Measurements from ENCODE around the gene CNTNAP2.

Gene CNTNAP2

DNA sequence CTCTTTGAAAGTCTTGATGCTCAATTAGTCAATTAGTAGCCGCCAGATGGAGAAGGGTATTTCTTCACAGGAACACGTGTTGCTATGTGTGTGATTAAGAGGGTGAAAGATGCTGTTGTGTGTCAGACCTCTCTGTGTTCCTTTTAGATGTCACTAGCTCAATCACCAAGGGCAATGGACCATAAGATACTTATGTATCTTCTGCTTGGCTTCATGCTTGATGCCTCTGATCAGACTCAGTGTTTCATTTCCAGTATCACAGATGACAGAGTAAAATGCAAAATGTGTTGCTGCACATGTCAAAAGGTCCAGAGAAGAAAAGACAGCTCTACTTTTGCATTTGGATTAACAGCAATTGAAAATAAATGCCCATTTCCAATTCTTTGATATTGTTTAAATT, 865.9 kb downstream of the CNTNAP2 start:
- Mint-ChIP-seq H3K27me3 (no peaks in the 10 kb centered on the region), H3K27ac (no peak overlapping the region), H3K36me3 (no peaks in the 10 kb centered on the region), H3K4me3 (no peak overlapping the region), H3K9me3 (peaks cover 0 to 1% of the 10 kb centered on the region in 2 donors), H3K4me1 (no peaks in the 10 kb centered on the region)
- DNase-seq (no peak), ATAC-seq (replicated peaks) (no peak)

DNA sequence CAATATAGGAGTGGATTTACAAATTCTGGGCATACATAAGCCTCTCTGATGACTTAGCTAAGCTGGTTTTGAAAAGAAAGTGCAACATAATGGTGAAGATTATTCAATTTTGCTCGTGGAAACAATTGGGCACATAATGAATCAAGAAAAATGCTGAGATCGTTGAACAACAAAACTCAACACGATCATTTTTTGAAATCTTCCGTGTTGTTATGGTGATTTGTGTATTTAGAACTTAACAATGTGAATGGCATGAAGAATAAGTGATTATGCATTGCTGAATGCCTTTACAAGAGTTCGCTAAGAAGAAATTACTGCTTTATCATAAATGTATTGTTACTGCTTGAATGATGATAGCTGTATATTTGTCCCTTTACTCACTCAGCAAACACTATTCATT, 875.0 kb downstream of the CNTNAP2 start:
- DNase-seq (no peak), ATAC-seq (replicated peaks) (no peak)
- H3K27ac Mint-ChIP-seq: no peak overlapping the region
- H3K4me1 Mint-ChIP-seq: no peaks in the 10 kb centered on the region
- no peaks in the 10 kb centered on the region for H3K27me3 Mint-ChIP-seq
- no peak overlapping the region for H3K4me3 Mint-ChIP-seq
- peaks cover 0 to 12% of the 10 kb centered on the region in 2 donors for H3K9me3 Mint-ChIP-seq
- H3K36me3 Mint-ChIP-seq: no peaks in the 10 kb centered on the region

DNA sequence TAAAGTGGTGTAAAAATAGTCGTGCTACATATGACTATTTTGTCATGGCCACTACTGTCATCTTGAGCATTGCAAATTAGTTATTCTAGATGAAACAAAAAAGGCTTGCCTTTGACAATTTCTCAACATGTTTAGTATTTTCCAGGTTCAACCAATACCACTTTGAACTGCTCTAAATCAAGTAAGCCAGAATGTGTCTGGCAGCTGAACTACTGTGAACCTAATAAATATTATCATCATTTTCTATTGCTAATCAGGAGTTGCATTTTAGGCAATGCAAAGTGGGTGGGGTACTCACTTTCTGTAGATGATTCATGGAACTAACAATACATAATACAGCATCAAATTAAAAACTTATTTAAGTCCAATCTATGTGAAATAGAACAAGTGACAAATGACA, 877.2 kb downstream of the CNTNAP2 start:
- DNase-seq (no peak), ATAC-seq (replicated peaks) (no peak)
- H3K9me3 Mint-ChIP-seq: peaks cover 1 to 16% of the 10 kb centered on the region in 2 donors
- H3K27ac Mint-ChIP-seq: no peak overlapping the region
- no peak overlapping the region for H3K4me3 Mint-ChIP-seq
- no peaks in the 10 kb centered on the region for H3K36me3 Mint-ChIP-seq
- no peaks in the 10 kb centered on the region for H3K27me3 Mint-ChIP-seq
- no peaks in the 10 kb centered on the region for H3K4me1 Mint-ChIP-seq

DNA sequence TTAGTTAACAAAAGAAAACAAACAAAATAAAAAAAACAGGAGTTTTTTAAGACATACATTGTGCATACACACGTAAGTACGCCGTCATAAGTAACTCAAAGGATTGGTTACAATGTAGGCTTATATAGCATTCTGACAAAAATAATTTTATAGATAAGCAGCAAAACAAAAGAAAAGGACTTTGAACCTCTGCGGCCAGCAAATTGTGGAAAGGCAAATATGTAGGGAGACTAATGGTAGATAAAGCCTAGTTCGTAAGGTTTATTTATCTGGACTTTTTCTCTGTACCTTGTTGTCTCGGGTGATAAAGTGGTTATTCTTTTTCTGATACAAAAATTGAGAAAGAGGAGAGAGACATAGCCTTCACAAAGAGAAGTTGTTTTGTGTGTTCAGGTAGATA, 891.9 kb downstream of the CNTNAP2 start:
- no peak overlapping the region for H3K4me3 Mint-ChIP-seq
- H3K27me3 Mint-ChIP-seq: no peaks in the 10 kb centered on the region
- H3K27ac Mint-ChIP-seq: no peak overlapping the region
- no peaks in the 10 kb centered on the region for H3K4me1 Mint-ChIP-seq
- ATAC-seq (replicated peaks): no peak
- H3K36me3 Mint-ChIP-seq: no peaks in the 10 kb centered on the region
- no peaks in the 10 kb centered on the region for H3K9me3 Mint-ChIP-seq
- DNase-seq: no peak

DNA sequence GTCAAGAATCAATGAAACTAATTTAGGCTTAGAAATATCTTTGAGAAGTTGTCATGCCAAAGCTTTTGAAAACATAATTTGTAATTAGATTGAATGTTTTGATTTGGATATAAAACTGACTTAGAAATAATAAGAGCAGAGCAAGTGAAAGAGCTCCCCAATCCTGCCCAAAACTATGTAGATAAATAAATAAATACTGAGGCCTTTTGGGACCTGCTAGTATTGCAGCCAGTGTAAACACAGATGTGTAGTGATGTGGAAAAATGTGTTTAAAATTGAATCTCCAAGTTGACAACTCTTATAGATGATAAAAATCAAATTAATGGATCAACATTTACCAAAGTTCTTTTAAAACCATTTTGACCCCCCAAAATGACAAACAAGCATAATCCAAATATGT, 896.1 kb downstream of the CNTNAP2 start:
- Mint-ChIP-seq H3K27ac (no peak overlapping the region), H3K36me3 (no peaks in the 10 kb centered on the region), H3K9me3 (no peaks in the 10 kb centered on the region), H3K27me3 (no peaks in the 10 kb centered on the region), H3K4me3 (no peak overlapping the region), H3K4me1 (no peaks in the 10 kb centered on the region)
- ATAC-seq (replicated peaks) (no peak), DNase-seq (no peak)

DNA sequence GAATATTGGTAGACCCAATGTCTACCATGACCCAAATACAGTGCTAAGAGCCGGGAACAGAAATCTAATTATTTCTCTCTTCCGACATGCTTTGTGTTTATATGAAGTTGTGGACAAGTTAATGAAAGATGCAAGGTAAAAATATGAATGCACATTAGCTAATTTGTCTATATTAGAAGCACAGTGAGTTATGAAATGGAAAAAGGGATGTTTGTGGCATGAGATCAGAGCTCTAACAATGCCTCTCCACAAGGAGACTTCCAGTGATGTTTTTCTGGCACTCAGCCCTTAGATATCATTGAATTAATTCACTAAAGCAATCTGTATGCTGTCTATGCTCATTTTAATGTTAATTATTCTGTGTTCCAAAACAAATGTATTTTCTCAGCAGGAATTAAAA, 897.2 kb downstream of the CNTNAP2 start:
- DNase-seq: no peak
- Mint-ChIP-seq H3K9me3 (no peaks in the 10 kb centered on the region), H3K27me3 (no peaks in the 10 kb centered on the region), H3K4me3 (no peak overlapping the region), H3K36me3 (no peaks in the 10 kb centered on the region), H3K27ac (no peak overlapping the region), H3K4me1 (no peaks in the 10 kb centered on the region)
- ATAC-seq (replicated peaks): no peak

DNA sequence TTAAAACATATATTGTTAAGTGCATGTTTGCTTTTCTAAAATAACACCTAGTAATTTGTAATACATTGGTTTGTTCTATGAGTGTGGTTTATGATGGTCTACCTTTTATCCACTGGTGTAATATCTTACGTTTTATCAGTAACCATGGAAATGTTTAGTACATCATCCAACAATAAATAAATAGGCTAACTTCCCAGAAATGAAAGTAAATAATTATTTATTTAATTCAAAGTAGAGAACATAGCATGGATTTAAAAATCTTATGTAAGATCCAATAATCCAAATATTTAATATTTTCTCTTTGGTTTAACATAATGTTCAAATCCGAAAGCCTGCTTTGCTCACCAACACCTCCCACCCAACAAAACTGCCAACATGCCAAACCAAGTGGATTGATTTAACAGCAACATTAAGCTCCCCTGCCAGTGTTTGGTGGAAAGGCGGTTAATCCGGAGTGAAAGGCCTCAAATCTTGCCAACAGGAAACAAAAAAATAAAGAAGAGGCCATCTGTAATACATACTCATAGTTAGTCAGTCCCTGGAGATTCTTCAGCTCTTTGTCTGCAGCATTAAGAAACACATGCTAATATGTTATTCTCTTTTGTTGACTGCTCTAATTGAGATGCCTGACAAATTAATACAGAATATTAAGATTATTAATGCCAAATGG, 897.8 kb downstream of the CNTNAP2 start:
- no peaks in the 10 kb centered on the region for H3K9me3 Mint-ChIP-seq
- no peaks in the 10 kb centered on the region for H3K36me3 Mint-ChIP-seq
- no peaks in the 10 kb centered on the region for H3K4me1 Mint-ChIP-seq
- ATAC-seq (replicated peaks) (no peak), DNase-seq (no peak)
- H3K27me3 Mint-ChIP-seq: no peaks in the 10 kb centered on the region
- H3K27ac Mint-ChIP-seq: no peak overlapping the region
- no peak overlapping the region for H3K4me3 Mint-ChIP-seq

DNA sequence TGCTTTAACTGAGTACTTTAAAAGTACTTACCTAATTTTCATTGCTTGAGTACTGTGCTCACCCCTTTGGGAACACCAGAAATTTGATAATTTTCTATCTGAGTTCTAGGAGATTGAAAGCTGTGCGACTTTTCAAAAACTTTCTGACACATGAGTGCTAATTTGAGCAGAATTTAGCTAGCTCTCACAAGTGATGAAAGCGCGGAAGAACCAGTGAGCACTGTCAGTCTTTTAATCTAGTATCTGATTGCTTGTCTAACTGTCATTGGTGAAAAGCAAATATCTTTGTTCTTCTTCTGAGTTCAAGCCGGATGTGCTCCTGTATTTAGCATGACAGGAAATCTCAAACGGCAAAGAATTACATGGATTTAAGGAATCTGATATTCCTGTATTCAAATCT, 899.4 kb downstream of the CNTNAP2 start:
- no peaks in the 10 kb centered on the region for H3K27me3 Mint-ChIP-seq
- no peaks in the 10 kb centered on the region for H3K9me3 Mint-ChIP-seq
- no peaks in the 10 kb centered on the region for H3K36me3 Mint-ChIP-seq
- H3K4me1 Mint-ChIP-seq: no peaks in the 10 kb centered on the region
- ATAC-seq (replicated peaks): no peak
- no peak for DNase-seq
- H3K4me3 Mint-ChIP-seq: no peak overlapping the region
- H3K27ac Mint-ChIP-seq: no peak overlapping the region

DNA sequence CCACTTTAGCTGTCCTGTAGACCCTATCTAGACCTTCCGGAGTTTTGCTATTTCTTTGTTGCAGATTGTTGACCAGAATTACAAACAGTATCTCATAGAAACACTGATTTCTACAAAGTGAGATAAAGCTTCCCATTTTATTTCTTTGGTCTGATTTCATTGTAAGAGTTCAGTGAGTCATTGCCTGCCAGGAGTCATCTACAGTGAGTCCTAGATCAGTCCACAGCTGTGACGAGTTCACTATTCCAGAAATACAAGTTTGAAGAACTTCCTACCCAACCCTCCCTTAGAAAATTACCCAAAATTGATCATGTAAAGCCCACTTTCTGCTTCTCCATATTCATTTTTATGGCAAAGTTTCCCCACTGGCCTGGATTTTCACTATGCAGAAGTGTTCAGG, 905.5 kb downstream of the CNTNAP2 start:
- H3K36me3 Mint-ChIP-seq: no peaks in the 10 kb centered on the region
- H3K27me3 Mint-ChIP-seq: no peaks in the 10 kb centered on the region
- H3K27ac Mint-ChIP-seq: no peak overlapping the region
- no peak for DNase-seq
- no peak for ATAC-seq (replicated peaks)
- no peaks in the 10 kb centered on the region for H3K4me1 Mint-ChIP-seq
- peaks cover 0 to 1% of the 10 kb centered on the region in 2 donors for H3K9me3 Mint-ChIP-seq
- no peak overlapping the region for H3K4me3 Mint-ChIP-seq

DNA sequence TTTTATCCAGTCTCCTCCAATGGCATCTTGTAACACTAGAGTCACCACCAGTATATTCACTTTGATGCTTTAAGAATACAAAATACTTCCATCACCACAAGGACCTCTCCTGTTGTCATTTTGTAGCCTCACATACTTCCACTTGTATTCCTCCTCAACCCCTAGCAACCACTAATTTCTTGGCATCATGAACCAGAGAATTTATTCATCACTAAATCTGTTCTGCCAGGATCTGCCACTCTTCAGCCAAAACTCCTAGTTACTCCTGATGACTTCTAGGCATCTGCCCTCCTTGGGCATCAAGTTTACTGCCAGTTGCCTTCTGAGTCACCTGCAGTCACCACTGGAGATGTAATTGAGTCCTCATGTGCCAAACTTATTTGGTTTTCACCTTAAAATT, 906.8 kb downstream of the CNTNAP2 start:
- ATAC-seq (replicated peaks) (no peak), DNase-seq (no peak)
- no peaks in the 10 kb centered on the region for H3K4me1 Mint-ChIP-seq
- no peak overlapping the region for H3K27ac Mint-ChIP-seq
- H3K36me3 Mint-ChIP-seq: no peaks in the 10 kb centered on the region
- no peak overlapping the region for H3K4me3 Mint-ChIP-seq
- H3K9me3 Mint-ChIP-seq: peaks cover 1 to 3% of the 10 kb centered on the region in 2 donors
- H3K27me3 Mint-ChIP-seq: no peaks in the 10 kb centered on the region

DNA sequence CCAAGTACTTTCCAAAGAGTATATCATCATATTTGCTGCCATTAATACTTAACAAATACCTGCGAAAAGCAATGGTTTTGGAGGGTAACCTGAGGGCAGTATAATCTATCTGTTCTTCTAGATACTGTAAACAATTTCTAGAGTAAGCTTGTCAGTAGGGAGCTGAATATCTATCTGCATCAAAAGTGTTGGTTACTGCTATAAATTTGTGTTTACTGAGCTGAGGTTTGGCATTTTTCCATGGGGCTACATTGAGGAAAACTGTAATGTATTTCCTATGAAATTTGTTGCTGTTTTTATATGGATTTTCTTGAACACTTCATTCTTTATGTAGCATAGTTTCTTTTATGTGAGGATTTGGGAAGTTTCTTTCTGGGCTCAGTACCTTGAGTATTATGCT, 913.4 kb downstream of the CNTNAP2 start:
- DNase-seq: no peak

DNA sequence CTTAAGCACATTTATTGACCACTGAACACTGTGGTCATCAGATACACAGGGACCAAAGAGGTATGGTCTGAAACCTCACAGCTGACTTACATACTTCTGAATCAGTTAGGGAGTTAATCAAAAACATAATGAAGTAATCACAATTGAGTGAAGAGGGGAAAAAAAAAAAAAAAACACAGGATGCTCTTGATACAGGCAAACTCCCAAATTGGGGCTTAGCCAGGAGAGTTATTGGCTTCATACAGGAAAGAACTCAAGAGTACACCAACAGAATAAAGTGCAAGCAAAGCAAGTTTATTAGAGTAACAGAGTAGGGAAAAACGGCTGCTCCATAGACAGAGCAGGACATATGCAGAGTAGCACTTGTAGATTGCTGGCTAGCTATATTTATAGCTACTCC, 917.0 kb downstream of the CNTNAP2 start:
- Mint-ChIP-seq H3K27me3 (no peaks in the 10 kb centered on the region), H3K9me3 (peaks cover 0 to 1% of the 10 kb centered on the region in 2 donors), H3K4me1 (no peaks in the 10 kb centered on the region), H3K4me3 (no peak overlapping the region), H3K36me3 (no peaks in the 10 kb centered on the region), H3K27ac (no peak overlapping the region)
- DNase-seq (no peak), ATAC-seq (replicated peaks) (no peak)

More for the DNA sequence above, 913.4 kb downstream of the CNTNAP2 start:
- ATAC-seq (replicated peaks): no peak
- Mint-ChIP-seq H3K4me1 (no peaks in the 10 kb centered on the region), H3K9me3 (peaks cover 0 to 7% of the 10 kb centered on the region in 2 donors), H3K4me3 (no peak overlapping the region), H3K27ac (no peak overlapping the region), H3K36me3 (no peaks in the 10 kb centered on the region), H3K27me3 (no peaks in the 10 kb centered on the region)

DNA sequence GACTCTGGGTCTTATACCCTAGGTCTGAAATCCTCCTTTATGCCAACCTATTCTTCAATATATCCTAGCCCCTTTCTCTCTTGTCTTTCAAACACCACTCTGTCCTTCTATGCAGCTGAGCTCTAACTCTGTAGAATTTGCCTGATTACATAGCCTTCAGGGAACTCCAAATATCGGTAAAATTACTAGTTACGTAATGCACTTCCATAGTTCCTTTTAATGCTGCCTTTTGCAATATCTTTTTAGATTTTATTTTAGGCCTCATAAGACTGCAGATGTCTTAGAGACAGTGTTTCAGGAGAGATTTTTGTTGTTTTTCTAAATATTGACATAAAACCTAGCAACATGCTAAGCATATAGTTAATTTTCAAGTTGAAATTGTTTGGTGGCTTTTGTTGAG, 924.8 kb downstream of the CNTNAP2 start:
- Mint-ChIP-seq H3K4me1 (no peaks in the 10 kb centered on the region), H3K27ac (no peak overlapping the region), H3K27me3 (no peaks in the 10 kb centered on the region), H3K9me3 (peaks cover 0 to 1% of the 10 kb centered on the region in 2 donors), H3K36me3 (no peaks in the 10 kb centered on the region), H3K4me3 (no peak overlapping the region)
- ATAC-seq (replicated peaks) (no peak), DNase-seq (no peak)

DNA sequence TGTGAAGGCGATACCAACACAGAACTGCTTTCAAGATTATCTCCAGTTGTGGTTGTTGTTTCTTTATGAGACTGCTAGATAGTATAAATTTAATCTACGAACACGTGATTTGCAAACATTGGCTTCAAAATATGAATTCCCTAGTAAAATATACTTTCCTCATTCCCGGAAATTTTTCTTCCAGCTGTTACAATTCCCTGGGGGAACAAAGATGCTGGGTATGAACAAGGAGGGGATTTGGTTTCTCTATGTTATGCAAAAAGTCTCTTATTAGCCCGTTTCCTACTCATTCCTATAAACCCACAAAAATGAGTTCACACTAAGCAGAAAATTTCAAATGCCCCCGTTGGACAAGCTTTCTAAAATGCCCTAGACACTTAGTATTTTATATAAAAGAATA, 928.3 kb downstream of the CNTNAP2 start:
- Mint-ChIP-seq H3K4me3 (no peak overlapping the region), H3K27ac (no peak overlapping the region), H3K27me3 (no peaks in the 10 kb centered on the region), H3K36me3 (no peaks in the 10 kb centered on the region), H3K9me3 (no peaks in the 10 kb centered on the region), H3K4me1 (no peaks in the 10 kb centered on the region)
- ATAC-seq (replicated peaks) (no peak), DNase-seq (no peak)

DNA sequence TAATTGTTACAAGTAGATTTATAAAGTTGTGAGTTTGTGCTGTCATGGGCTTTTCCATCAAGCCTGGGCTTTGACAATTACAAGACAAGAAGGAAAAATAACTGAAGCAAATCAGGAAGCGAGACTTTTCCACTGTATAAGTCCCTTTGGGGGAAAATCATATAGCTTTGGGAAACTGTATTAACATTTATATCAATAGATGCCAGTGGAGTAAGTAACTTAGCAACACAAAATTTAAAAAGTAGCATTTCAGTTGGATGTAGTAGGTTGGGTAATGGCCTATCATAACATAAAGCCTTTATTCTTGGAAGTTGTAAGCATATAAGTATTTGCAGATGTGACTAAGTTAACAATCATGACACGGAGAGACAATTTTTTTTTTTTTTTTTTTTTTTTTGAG, 931.1 kb downstream of the CNTNAP2 start:
- no peak for DNase-seq
- Mint-ChIP-seq H3K27ac (no peak overlapping the region), H3K36me3 (no peaks in the 10 kb centered on the region), H3K4me1 (no peaks in the 10 kb centered on the region), H3K27me3 (no peaks in the 10 kb centered on the region), H3K9me3 (no peaks in the 10 kb centered on the region), H3K4me3 (no peak overlapping the region)
- no peak for ATAC-seq (replicated peaks)

DNA sequence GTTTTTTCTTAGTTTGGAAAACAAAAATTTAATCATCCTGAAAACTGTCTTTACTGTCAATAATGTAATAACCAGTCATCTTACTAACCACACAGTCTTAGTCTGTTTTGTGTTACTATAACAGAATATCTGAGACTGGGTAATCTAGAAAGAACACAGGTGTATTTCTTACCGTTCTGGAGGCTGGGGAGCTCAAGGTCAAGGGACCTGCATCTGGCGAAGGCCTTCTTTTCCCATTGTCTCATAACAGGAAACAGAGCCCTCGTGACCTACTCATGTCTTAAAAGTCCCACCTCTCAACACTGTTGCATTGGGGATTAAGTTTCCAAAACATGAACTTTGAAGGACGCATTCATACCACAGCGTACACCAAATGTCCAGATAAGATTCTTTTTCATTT, 932.3 kb downstream of the CNTNAP2 start:
- no peak overlapping the region for H3K4me3 Mint-ChIP-seq
- no peak for ATAC-seq (replicated peaks)
- H3K27me3 Mint-ChIP-seq: no peaks in the 10 kb centered on the region
- no peaks in the 10 kb centered on the region for H3K9me3 Mint-ChIP-seq
- H3K27ac Mint-ChIP-seq: no peak overlapping the region
- DNase-seq: no peak
- no peaks in the 10 kb centered on the region for H3K4me1 Mint-ChIP-seq
- no peaks in the 10 kb centered on the region for H3K36me3 Mint-ChIP-seq

Measured in stimulated activated naive B cell treated with anti-CD40 and anti-IgM and Interleukin-4, amounts not matched to agents 10 μg/mL and 1 μg/mL and 100 μg/mL, for 72 hours (primary cell).